Esophagus squamous epithelium (tissue), 5 donors: Measurements from ENCODE around the gene GPR27. TPM values are rescaled to one million over a fixed set of nuclear protein-coding genes. Genes with fewer than 3 reads are reported as not detected.

Experiments
- DNase-seq: peaks from one replicate; lab custom pipeline; 2025; lab: John Stamatoyannopoulos, UW
- H3K27ac ChIP-seq, 4 donors: fragments of 200-600 bp; sonication (generic); one replicate each; pipeline ENCODE4 v1.5.1; 2016 to 2019; ENCODE audit warnings: mild to moderate bottlenecking in 1 of 4
- H3K27me3 ChIP-seq, 4 donors: fragments of 200-600 bp; sonication (generic); 1 replicate in 3 of 4; 2 replicates in 1 of 4; pipeline versions ENCODE4 v1.5.1 to v1.6.0; 2017 to 2021; ENCODE audit warnings: antibody characterized with exemption in 1 of 4
- H3K36me3 ChIP-seq, 3 donors: fragments of 200-600 bp; sonication (generic); one replicate each; pipeline ENCODE4 v1.5.1; 2016 to 2019
- H3K4me1 ChIP-seq, 3 donors: fragments of 200-600 bp; sonication (generic); one replicate each; pipeline ENCODE4 v1.5.1; 2017 to 2019
- H3K4me3 ChIP-seq, 4 donors: fragments of 200-600 bp; sonication (generic); 1 replicate in 3 of 4; 2 replicates in 1 of 4; pipeline ENCODE4 v1.5.1; 2016 to 2019; ENCODE audit warnings: mild to moderate bottlenecking in 2 of 4, moderate library complexity in 1 of 4
- H3K9me3 ChIP-seq, 3 donors: fragments of 200-600 bp; sonication (generic); one replicate each; pipeline ENCODE4 v1.5.1; 2016 to 2019
- POLR2A ChIP-seq, 4 donors: fragments of 450-650 bp; IDR thresholded peaks; one replicate each; pipeline ENCODE4 v1.6.1; 2017; ENCODE audit warnings: antibody characterized with exemption in 4 of 4, mild to moderate bottlenecking in 4 of 4, moderate library complexity in 3 of 4
- WGBS, 2 donors: methylation state at CpG; one replicate each; pipeline ENCODE4 v1.1.5; 2018; 5-methylcytosine and 5-hydroxymethylcytosine counted together
- intact Hi-C: fragments of 100-400 bp; cut with DNase I; formaldehyde crosslinking; loops from one replicate; pipeline ENCODE4 v1.15.0; 2022
- total RNA-seq, 4 donors: library from RNA; depleted of rRNA; stranded (reverse); fragments of >200 nt; gene quantifications; one replicate each; pipeline ENCODE4 v1.1.0, GENCODE V29; 2016
- TF ChIP-seq, protein P1 (sequence below), 6 experiments: fragments of 450-650 bp in 4 of 6; fragments of 200-600 bp in 2 of 6; sonication (generic) in 2 of 6; IDR thresholded peaks; one replicate each; pipeline ENCODE4 v1.5.1; 2016 to 2019; ENCODE audit warnings: antibody characterized with exemption in 6 of 6, mild to moderate bottlenecking in 4 of 6, moderate library complexity in 4 of 6
- donor health status: DM: yes; HTN: yes; CAD: no.

GPR27 gene
- total RNA-seq, 4 donors from 2014 or later, result 2.1 to 3.6 (median 2.7) TPM

DNA sequence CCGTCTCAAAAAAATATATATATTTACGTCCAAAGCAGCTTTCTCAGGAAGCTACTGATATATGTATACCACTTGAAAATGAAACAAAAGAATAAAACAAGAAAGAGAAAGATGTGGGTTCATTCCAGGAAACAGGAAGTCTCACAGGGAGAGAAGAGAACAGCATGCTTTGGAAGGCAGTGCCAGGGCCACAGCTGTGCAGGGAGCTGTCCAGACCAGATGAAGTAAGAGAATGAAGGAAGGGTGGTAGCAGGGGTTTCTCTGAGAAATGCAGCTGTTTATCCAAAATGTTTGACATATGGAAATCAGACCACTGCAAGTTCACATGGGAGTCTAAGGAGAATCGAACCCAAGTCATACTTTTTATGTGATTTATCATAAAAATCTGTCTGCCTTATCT lies 8.9 kb upstream of the GPR27 start:
- Histone ChIP-seq H3K36me3 (no peaks in the 10 kb centered on the region), H3K9me3 (peaks cover 0 to 37% (median 0%) of the 10 kb centered on the region in 3 donors), H3K27ac (no peak overlapping the region), H3K4me1 (no peaks in the 10 kb centered on the region), H3K4me3 (no peak overlapping the region), H3K27me3 (no peaks in the 10 kb centered on the region)
- DNase-seq, result no peak
- TF ChIP-seq POLR2A (IDR thresholded peaks at IDR 0.05), result no peak
- TF ChIP-seq, protein P1, sequence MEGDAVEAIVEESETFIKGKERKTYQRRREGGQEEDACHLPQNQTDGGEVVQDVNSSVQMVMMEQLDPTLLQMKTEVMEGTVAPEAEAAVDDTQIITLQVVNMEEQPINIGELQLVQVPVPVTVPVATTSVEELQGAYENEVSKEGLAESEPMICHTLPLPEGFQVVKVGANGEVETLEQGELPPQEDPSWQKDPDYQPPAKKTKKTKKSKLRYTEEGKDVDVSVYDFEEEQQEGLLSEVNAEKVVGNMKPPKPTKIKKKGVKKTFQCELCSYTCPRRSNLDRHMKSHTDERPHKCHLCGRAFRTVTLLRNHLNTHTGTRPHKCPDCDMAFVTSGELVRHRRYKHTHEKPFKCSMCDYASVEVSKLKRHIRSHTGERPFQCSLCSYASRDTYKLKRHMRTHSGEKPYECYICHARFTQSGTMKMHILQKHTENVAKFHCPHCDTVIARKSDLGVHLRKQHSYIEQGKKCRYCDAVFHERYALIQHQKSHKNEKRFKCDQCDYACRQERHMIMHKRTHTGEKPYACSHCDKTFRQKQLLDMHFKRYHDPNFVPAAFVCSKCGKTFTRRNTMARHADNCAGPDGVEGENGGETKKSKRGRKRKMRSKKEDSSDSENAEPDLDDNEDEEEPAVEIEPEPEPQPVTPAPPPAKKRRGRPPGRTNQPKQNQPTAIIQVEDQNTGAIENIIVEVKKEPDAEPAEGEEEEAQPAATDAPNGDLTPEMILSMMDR (IDR thresholded peaks at IDR 0.05), result no peak
- WGBS, 2 donors, result 76 to 89% methylated on average over 3 of the region's 3 CpGs
- intact Hi-C loops, result no loop called here

DNA sequence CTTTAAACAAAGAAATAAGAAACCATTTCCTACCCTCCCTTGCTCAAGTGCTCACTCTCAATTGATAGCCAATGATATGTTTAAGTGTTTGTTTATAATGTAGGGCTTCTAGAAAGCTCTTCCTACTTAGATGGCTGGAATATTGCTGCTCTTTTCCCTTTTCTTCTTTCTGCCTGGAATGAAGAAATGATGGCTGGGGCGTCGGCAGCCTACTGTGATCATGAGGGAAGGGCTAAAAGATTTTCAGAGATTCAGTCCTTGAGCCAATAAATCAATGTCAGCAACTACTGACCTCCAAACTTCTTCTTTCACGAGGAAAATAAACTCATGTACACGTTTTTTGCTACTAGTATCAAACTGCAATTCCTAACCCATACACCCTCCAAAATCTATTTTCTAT lies 2.1 kb upstream of the GPR27 start:
- Histone ChIP-seq H3K9me3 (no peaks in the 10 kb centered on the region), H3K4me3 (no peak overlapping the region), H3K4me1 (peaks cover 0 to 22% (median 12%) of the 10 kb centered on the region in 3 donors), H3K27ac (no peak overlapping the region), H3K36me3 (no peaks in the 10 kb centered on the region), H3K27me3 (peaks cover 0 to 46% (median 0%) of the 10 kb centered on the region in 4 donors)
- WGBS, 2 donors, result 76 to 90% methylated on average over 4 of the region's 4 CpGs
- intact Hi-C loops, result no loop called here
- DNase-seq, result no peak
- TF ChIP-seq POLR2A (IDR thresholded peaks at IDR 0.05), result no peak
- TF ChIP-seq, protein P1 (IDR thresholded peaks at IDR 0.05), result no peak

- WGBS, 2 donors, result 35 to 47% methylated on average over 17 to 19 of the region's 68 CpGs
- TF ChIP-seq POLR2A (IDR thresholded peaks at IDR 0.05), result no peak
- TF ChIP-seq, protein P1 (IDR thresholded peaks at IDR 0.05), result no peak
- no peak for DNase-seq
- H3K9me3 ChIP-seq, result no peaks in the 10 kb centered on the region
- H3K27ac ChIP-seq, result peak overlapping the region in 1 of 4 donors; percentile 62
- intact Hi-C loops, result no loop called here
- peaks cover 0 to 46% (median 0%) of the 10 kb centered on the region in 4 donors for H3K27me3 ChIP-seq
- H3K4me3 ChIP-seq, result peak overlapping the region; percentile 42 to 76 (median 55)
- no peaks in the 10 kb centered on the region for H3K36me3 ChIP-seq
- H3K4me1 ChIP-seq, result peaks cover 0 to 22% (median 12%) of the 10 kb centered on the region in 3 donors
These were observed 589 bp upstream of the GPR27 start for GRCh38 chr3:71752831-71753700.

DNA sequence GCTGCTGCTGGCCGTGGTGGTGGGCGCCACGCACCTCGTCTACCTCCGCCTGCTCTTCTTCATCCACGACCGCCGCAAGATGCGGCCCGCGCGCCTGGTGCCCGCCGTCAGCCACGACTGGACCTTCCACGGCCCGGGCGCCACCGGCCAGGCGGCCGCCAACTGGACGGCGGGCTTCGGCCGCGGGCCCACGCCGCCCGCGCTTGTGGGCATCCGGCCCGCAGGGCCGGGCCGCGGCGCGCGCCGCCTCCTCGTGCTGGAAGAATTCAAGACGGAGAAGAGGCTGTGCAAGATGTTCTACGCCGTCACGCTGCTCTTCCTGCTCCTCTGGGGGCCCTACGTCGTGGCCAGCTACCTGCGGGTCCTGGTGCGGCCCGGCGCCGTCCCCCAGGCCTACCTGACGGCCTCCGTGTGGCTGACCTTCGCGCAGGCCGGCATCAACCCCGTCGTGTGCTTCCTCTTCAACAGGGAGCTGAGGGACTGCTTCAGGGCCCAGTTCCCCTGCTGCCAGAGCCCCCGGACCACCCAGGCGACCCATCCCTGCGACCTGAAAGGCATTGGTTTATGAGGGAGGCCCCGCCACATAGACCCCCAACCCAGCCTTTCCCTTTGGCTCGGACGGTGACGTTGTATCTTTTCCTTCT lies 1.1 kb downstream of the GPR27 start:
- H3K27me3 ChIP-seq, result peaks cover 0 to 46% (median 0%) of the 10 kb centered on the region in 4 donors
- H3K36me3 ChIP-seq, result no peaks in the 10 kb centered on the region
- DNase-seq, result no peak
- no peaks in the 10 kb centered on the region for H3K9me3 ChIP-seq
- TF ChIP-seq, protein P1 (IDR thresholded peaks at IDR 0.05), result no peak
- TF ChIP-seq POLR2A (IDR thresholded peaks at IDR 0.05), result no peak
- peak overlapping the region; percentile 42 to 76 (median 55) for H3K4me3 ChIP-seq
- peak overlapping the region in 2 of 4 donors; percentile 57 to 62 for H3K27ac ChIP-seq
- H3K4me1 ChIP-seq, result peaks cover 0 to 22% (median 12%) of the 10 kb centered on the region in 3 donors
- intact Hi-C loops, result no loop called here
- WGBS, 2 donors, result 6 to 53% methylated on average over 13 to 25 of the region's 65 CpGs

- intact Hi-C loops, result no loop called here
- 91 to 96% methylated on average over 2 of the region's 2 CpGs for WGBS, 2 donors
- no peaks in the 10 kb centered on the region for H3K9me3 ChIP-seq
- no peak overlapping the region for H3K27ac ChIP-seq
- no peak overlapping the region for H3K4me3 ChIP-seq
- H3K4me1 ChIP-seq, result peaks cover 0 to 14% (median 10%) of the 10 kb centered on the region in 3 donors
- peaks cover 0 to 44% (median 0%) of the 10 kb centered on the region in 4 donors for H3K27me3 ChIP-seq
- TF ChIP-seq POLR2A (IDR thresholded peaks at IDR 0.05), result no peak
- TF ChIP-seq, protein P1 (IDR thresholded peaks at IDR 0.05), result no peak
- H3K36me3 ChIP-seq, result no peaks in the 10 kb centered on the region
- DNase-seq, result no peak
These were observed 4.4 kb downstream of the GPR27 start for GRCh38 chr3:71758091-71758490.
